ENCODE data around the gene CAPS.
A peak's percentile ranks its signal among the peaks of the same experiment; 100 is the strongest.

The CAPS gene

DNA sequence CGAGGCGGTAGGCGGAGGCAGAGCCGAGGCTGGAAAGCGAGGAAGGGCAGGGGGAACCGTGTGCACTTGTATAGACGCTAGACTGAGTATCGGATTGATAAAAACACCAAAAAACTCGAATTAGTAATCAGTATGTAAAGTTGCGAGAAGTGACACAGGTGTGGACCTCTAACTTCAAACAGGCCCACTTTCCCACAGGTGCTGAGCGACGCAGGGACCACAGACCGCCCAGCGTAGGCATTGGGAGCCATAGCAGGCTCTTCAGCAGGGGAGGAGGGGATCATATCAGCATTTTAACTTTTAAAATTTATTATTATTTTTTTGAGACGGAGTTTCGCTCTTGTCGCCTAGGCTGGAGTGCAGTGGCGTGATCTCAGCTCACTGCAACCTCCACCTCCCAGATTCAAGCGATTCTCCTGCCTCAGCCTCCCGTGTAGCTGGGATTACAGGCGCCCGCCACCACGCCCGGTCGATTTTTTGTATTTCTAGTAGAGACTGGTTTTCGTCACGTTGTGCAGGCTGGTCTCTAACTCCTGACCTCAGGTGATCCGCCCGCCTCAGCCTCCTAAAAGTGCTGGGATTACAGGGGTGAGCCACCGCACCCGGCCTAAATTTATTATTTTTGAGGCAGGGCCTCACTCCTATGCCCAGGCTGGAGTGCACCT is 8.8 kb upstream of the CAPS start:
- peaks cover 22% of the 10 kb centered on the region for H3K4me1 ChIP-seq (ENCODE audit: control insufficient read depth, insufficient read depth, low read depth, low read length)
- whole genome bisulfite sequencing, result 61% methylated on average over 30 of the region's 31 CpGs
- H2AK5ac ChIP-seq (ENCODE audit: low read length, severe bottlenecking), result no peak overlapping the region
- no peaks in the 10 kb centered on the region for H3K27me3 ChIP-seq (ENCODE audit: control insufficient read depth in 1 of 2, insufficient read depth in 1 of 2, low read length in 2 of 2)
- no peak overlapping the region for H3K27ac ChIP-seq (ENCODE audit: low read length, poor library complexity, severe bottlenecking)
- peak overlapping the region in 1 of 2 experiments; percentile 18 for H2BK12ac ChIP-seq (ENCODE audit: low read length in 2 of 2)
- H3K36me3 ChIP-seq (ENCODE audit: control insufficient read depth in 1 of 2, insufficient read depth in 2 of 2, low read depth in 1 of 2, low read length in 2 of 2), result peaks cover 23 to 26% of the 10 kb centered on the region in 2 experiments
- H3K9me3 ChIP-seq (ENCODE audit: control insufficient read depth, low read length), result no peaks in the 10 kb centered on the region
- peak overlapping the region in 1 of 2 experiments; percentile 89 for H3K23ac ChIP-seq (ENCODE audit: low read length in 2 of 2)
- peak overlapping the region; percentile 88 for H3K4me2 ChIP-seq (ENCODE audit: low read length, poor library complexity, severe bottlenecking)
- H4K91ac ChIP-seq (ENCODE audit: low read length), result no peak overlapping the region
- H3K18ac ChIP-seq (ENCODE audit: low read depth in 1 of 2, low read length in 2 of 2), result peak overlapping the region; percentile 14 to 82
- H2BK15ac ChIP-seq (ENCODE audit: low read depth, poor library complexity, severe bottlenecking), result no peak overlapping the region
- DNase-seq, result no peak
- H3K79me1 ChIP-seq (replicated peaks; ENCODE audit: low read length, poor library complexity, severe bottlenecking), result peaks cover 18% of the 10 kb centered on the region
- peak overlapping the region in 1 of 2 experiments; percentile 83 for H3K4ac ChIP-seq (ENCODE audit: low read depth in 1 of 2, low read length in 2 of 2)
- peak overlapping the region; percentile 91 for H3K9ac ChIP-seq (ENCODE audit: low read length)
- H3K14ac ChIP-seq (ENCODE audit: low read length in 2 of 2), result peak overlapping the region in 1 of 2 experiments; percentile 98
- peak overlapping the region; percentile 99 for H2AFZ ChIP-seq (ENCODE audit: low read depth, low read length)
- H3K4me3 ChIP-seq (ENCODE audit: insufficient read depth in 1 of 2, low read depth in 1 of 2, low read length in 2 of 2), result peak overlapping the region; percentile 93 to 100
- no peak overlapping the region for H2BK120ac ChIP-seq (ENCODE audit: low read depth, low read length)
- peak overlapping the region; percentile 14 for H4K8ac ChIP-seq (ENCODE audit: low read length)
- no peak overlapping the region for H2BK5ac ChIP-seq (ENCODE audit: low read depth, low read length, poor library complexity, severe bottlenecking)

DNA sequence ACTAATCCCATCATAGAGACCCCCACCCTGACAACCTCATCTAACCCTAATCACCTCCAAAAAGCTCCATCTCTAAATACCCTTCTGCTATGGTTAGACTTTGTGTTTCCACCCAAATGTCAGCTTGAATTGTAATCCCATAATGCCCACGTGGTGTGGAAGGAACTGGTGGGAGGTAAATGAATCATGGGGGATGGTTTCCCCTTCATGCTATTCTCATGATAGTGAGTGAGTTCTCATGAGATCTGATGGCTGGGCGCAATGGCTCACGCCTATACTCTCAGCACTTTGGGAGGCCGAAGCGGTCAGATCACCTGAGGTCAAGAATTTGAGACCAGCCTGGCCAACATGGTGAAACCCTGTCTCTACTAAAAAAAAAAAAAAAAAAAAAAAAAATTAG is 6.8 kb upstream of the CAPS start:
- WGBS, result 22% methylated on average over 1 of the region's 5 CpGs
- no peak overlapping the region for H2BK12ac ChIP-seq (ENCODE audit: low read length in 2 of 2)
- H2BK120ac ChIP-seq (ENCODE audit: low read depth, low read length), result no peak overlapping the region
- no peak overlapping the region for H3K4me3 ChIP-seq (ENCODE audit: insufficient read depth in 1 of 2, low read depth in 1 of 2, low read length in 2 of 2)
- no peak overlapping the region for H2BK15ac ChIP-seq (ENCODE audit: low read depth, poor library complexity, severe bottlenecking)
- no peak overlapping the region for H4K91ac ChIP-seq (ENCODE audit: low read length)
- H2BK5ac ChIP-seq (ENCODE audit: low read depth, low read length, poor library complexity, severe bottlenecking), result no peak overlapping the region
- no peak overlapping the region for H3K23ac ChIP-seq (ENCODE audit: low read length in 2 of 2)
- no peaks in the 10 kb centered on the region for H3K9me3 ChIP-seq (ENCODE audit: control insufficient read depth, low read length)
- no peak overlapping the region for H3K9ac ChIP-seq (ENCODE audit: low read length)
- no peak overlapping the region for H3K4me2 ChIP-seq (ENCODE audit: low read length, poor library complexity, severe bottlenecking)
- H3K79me1 ChIP-seq (replicated peaks; ENCODE audit: low read length, poor library complexity, severe bottlenecking), result peaks cover 15% of the 10 kb centered on the region
- no peak overlapping the region for H3K27ac ChIP-seq (ENCODE audit: low read length, poor library complexity, severe bottlenecking)
- no peak overlapping the region for H3K18ac ChIP-seq (ENCODE audit: low read depth in 1 of 2, low read length in 2 of 2)
- no peaks in the 10 kb centered on the region for H3K27me3 ChIP-seq (ENCODE audit: control insufficient read depth in 1 of 2, insufficient read depth in 1 of 2, low read length in 2 of 2)
- no peak for DNase-seq
- no peak overlapping the region for H4K8ac ChIP-seq (ENCODE audit: low read length)
- H2AK5ac ChIP-seq (ENCODE audit: low read length, severe bottlenecking), result no peak overlapping the region
- peaks cover 18% of the 10 kb centered on the region for H3K4me1 ChIP-seq (ENCODE audit: control insufficient read depth, insufficient read depth, low read depth, low read length)
- H3K36me3 ChIP-seq (ENCODE audit: control insufficient read depth in 1 of 2, insufficient read depth in 2 of 2, low read depth in 1 of 2, low read length in 2 of 2), result peaks cover 14 to 26% of the 10 kb centered on the region in 2 experiments
- H3K14ac ChIP-seq (ENCODE audit: low read length in 2 of 2), result no peak overlapping the region
- no peak overlapping the region for H3K4ac ChIP-seq (ENCODE audit: low read depth in 1 of 2, low read length in 2 of 2)
- no peak overlapping the region for H2AFZ ChIP-seq (ENCODE audit: low read depth, low read length)

DNA sequence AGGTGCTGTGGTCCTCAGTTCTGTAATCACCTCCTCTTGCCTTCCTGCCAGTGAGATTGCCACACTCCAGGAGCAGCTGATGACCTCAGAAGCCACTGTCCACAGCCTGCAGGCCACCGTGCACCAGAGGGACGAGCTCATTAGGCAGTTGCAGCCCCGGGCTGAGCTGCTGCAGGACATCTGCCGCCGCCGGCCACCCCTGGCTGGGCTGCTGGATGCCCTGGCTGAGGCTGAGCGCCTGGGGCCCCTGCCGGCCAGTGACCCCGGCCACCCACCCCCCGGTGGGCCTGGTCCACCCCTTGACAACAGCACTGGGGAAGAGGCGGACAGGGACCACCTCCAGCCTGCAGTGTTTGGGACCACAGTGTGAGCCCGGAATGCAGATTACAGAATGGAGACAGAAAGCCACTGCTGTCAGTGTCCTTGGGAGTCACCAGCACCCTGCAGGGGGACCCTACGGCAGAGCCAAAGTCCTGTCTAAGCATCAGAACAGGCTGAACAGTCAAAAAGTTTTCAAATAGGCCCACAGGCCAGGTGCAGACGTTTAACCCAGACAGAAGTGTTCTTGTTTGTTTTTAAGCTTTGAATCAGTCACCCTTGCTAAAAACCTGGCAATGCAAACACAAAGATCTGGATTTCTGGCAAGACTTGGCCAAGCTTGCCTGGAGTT is 5.1 kb upstream of the CAPS start:
- peak overlapping the region; percentile 9 for H4K8ac ChIP-seq (ENCODE audit: low read length)
- no peak overlapping the region for H2BK12ac ChIP-seq (ENCODE audit: low read length in 2 of 2)
- H2BK15ac ChIP-seq (ENCODE audit: low read depth, poor library complexity, severe bottlenecking), result no peak overlapping the region
- H3K79me1 ChIP-seq (replicated peaks; ENCODE audit: low read length, poor library complexity, severe bottlenecking), result peaks cover 13% of the 10 kb centered on the region
- no peak overlapping the region for H3K9ac ChIP-seq (ENCODE audit: low read length)
- DNase-seq, result no peak
- no peak overlapping the region for H2AK5ac ChIP-seq (ENCODE audit: low read length, severe bottlenecking)
- H3K27ac ChIP-seq (ENCODE audit: low read length, poor library complexity, severe bottlenecking), result no peak overlapping the region
- WGBS, result 83% methylated on average over 14 of the region's 14 CpGs
- H3K27me3 ChIP-seq (ENCODE audit: control insufficient read depth in 1 of 2, insufficient read depth in 1 of 2, low read length in 2 of 2), result no peaks in the 10 kb centered on the region
- H2BK120ac ChIP-seq (ENCODE audit: low read depth, low read length), result no peak overlapping the region
- peaks cover 14% of the 10 kb centered on the region for H3K4me1 ChIP-seq (ENCODE audit: control insufficient read depth, insufficient read depth, low read depth, low read length)
- no peak overlapping the region for H3K4ac ChIP-seq (ENCODE audit: low read depth in 1 of 2, low read length in 2 of 2)
- H3K36me3 ChIP-seq (ENCODE audit: control insufficient read depth in 1 of 2, insufficient read depth in 2 of 2, low read depth in 1 of 2, low read length in 2 of 2), result peaks cover 14 to 29% of the 10 kb centered on the region in 2 experiments
- peak overlapping the region; percentile 28 for H4K91ac ChIP-seq (ENCODE audit: low read length)
- no peak overlapping the region for H2AFZ ChIP-seq (ENCODE audit: low read depth, low read length)
- no peak overlapping the region for H2BK5ac ChIP-seq (ENCODE audit: low read depth, low read length, poor library complexity, severe bottlenecking)
- H3K4me2 ChIP-seq (ENCODE audit: low read length, poor library complexity, severe bottlenecking), result no peak overlapping the region
- H3K9me3 ChIP-seq (ENCODE audit: control insufficient read depth, low read length), result no peaks in the 10 kb centered on the region
- H3K4me3 ChIP-seq (ENCODE audit: insufficient read depth in 1 of 2, low read depth in 1 of 2, low read length in 2 of 2), result peak overlapping the region in 1 of 2 experiments; percentile 3
- H3K14ac ChIP-seq (ENCODE audit: low read length in 2 of 2), result peak overlapping the region in 1 of 2 experiments; percentile 12
- no peak overlapping the region for H3K18ac ChIP-seq (ENCODE audit: low read depth in 1 of 2, low read length in 2 of 2)
- no peak overlapping the region for H3K23ac ChIP-seq (ENCODE audit: low read length in 2 of 2)

DNA sequence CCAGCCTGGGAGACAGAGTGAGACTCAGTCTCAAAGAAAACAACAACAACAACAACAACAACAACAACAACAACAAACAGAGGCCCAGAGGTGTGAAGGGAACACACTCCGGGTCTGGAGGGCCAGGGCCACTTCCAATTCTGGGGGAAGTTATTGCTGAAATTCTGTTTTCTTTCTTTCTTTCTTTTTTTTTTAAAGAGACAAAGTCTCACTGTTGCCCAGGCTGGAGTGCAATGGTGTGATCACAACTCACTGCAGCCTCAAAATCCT is 3.5 kb upstream of the CAPS start:
- WGBS, result no CpG with 5 or more reads among the region's 1 CpG
- Histone ChIP-seq H3K27ac (ENCODE audit: low read length, poor library complexity, severe bottlenecking) (no peak overlapping the region), H3K4ac (ENCODE audit: low read depth in 1 of 2, low read length in 2 of 2) (no peak overlapping the region), H3K4me2 (ENCODE audit: low read length, poor library complexity, severe bottlenecking) (no peak overlapping the region), H3K9ac (ENCODE audit: low read length) (no peak overlapping the region), H4K91ac (ENCODE audit: low read length) (no peak overlapping the region), H3K4me3 (ENCODE audit: insufficient read depth in 1 of 2, low read depth in 1 of 2, low read length in 2 of 2) (no peak overlapping the region), H2BK12ac (ENCODE audit: low read length in 2 of 2) (no peak overlapping the region), H3K23ac (ENCODE audit: low read length in 2 of 2) (no peak overlapping the region), H4K8ac (ENCODE audit: low read length) (no peak overlapping the region), H2BK15ac (ENCODE audit: low read depth, poor library complexity, severe bottlenecking) (no peak overlapping the region), H3K9me3 (ENCODE audit: control insufficient read depth, low read length) (no peaks in the 10 kb centered on the region), H2BK5ac (ENCODE audit: low read depth, low read length, poor library complexity, severe bottlenecking) (no peak overlapping the region), H3K36me3 (ENCODE audit: control insufficient read depth in 1 of 2, insufficient read depth in 2 of 2, low read depth in 1 of 2, low read length in 2 of 2) (peaks cover 14 to 46% of the 10 kb centered on the region in 2 experiments), H3K4me1 (ENCODE audit: control insufficient read depth, insufficient read depth, low read depth, low read length) (peaks cover 26% of the 10 kb centered on the region), H3K18ac (ENCODE audit: low read depth in 1 of 2, low read length in 2 of 2) (no peak overlapping the region), H3K79me1 (replicated peaks; ENCODE audit: low read length, poor library complexity, severe bottlenecking) (peaks cover 16% of the 10 kb centered on the region), H2AK5ac (ENCODE audit: low read length, severe bottlenecking) (no peak overlapping the region), H3K27me3 (ENCODE audit: control insufficient read depth in 1 of 2, insufficient read depth in 1 of 2, low read length in 2 of 2) (no peaks in the 10 kb centered on the region), H3K14ac (ENCODE audit: low read length in 2 of 2) (no peak overlapping the region), H2BK120ac (ENCODE audit: low read depth, low read length) (no peak overlapping the region), H2AFZ (ENCODE audit: low read depth, low read length) (no peak overlapping the region)
- no peak for DNase-seq
